DMS 273 (cell line): ENCODE data around the gene SOX4.
"Not testable (repeated sequence)": the region's sequence is repeated elsewhere in the genome, so short reads cannot be mapped to it uniquely, and the experiment has no call there.

Experiments used
- DNase-seq: peaks from one replicate; lab custom pipeline; 2025; ENCODE audit not compliant: unreplicated experiment; lab: John Stamatoyannopoulos, UW

SOX4 gene

GRCh38 chr6:21593412-21593926, at the start of gene SOX4:
TSS of gene SOX4 (plus strand) at chr6:21593751. CDS start at chr6:21594535, 784 bp downstream.
- peak; percentile 99 for DNase-seq

- not testable (repeated sequence) for DNase-seq
Observed at GRCh38 chr6:21552286-21552685, 41.3 kb upstream of the SOX4 start.

DNA sequence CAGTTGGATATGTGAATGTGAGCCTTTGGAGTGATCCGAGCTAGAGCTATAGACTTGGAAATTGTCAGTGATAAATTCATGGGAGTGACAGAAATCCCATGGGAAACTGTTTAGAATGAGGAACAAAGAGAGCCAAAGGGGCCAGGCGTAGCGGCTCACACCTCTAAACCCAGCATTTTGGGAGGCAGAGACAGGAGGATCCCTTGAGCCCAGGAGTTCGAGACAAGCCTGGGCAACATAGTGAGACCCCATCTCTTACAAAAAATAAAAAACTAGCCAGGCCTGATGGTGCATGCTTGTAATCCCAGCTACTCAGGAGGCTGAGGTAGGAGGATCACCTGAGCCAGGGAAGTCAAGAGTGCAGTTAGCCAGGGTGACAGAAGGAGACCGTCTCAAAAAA, 39.3 kb upstream of the SOX4 start:
- DNase-seq, result no peak

DNA sequence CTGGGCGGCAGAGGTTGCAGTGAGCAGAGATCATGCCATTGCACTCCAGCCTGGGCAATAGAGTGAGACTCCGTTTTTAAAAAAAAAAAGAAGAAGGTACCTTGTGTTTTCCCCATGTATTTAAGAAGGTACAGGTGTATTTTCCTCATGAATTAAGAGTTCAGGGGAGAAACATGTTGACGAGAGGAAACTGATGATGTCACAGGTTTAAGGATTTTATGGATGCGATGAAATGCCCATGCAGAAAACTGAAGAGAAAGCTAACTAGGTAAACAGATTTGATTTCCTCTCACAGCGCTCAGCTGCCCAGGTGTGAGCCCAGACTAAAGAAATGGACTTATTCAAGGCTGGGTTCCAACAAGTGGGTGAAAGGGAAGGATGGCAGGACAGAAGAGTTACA, 38.4 kb upstream of the SOX4 start:
- DNase-seq, result no peak

- DNase-seq, result no peak
Observed at GRCh38 chr6:21556511-21556910, 37.0 kb upstream of the SOX4 start.

DNA sequence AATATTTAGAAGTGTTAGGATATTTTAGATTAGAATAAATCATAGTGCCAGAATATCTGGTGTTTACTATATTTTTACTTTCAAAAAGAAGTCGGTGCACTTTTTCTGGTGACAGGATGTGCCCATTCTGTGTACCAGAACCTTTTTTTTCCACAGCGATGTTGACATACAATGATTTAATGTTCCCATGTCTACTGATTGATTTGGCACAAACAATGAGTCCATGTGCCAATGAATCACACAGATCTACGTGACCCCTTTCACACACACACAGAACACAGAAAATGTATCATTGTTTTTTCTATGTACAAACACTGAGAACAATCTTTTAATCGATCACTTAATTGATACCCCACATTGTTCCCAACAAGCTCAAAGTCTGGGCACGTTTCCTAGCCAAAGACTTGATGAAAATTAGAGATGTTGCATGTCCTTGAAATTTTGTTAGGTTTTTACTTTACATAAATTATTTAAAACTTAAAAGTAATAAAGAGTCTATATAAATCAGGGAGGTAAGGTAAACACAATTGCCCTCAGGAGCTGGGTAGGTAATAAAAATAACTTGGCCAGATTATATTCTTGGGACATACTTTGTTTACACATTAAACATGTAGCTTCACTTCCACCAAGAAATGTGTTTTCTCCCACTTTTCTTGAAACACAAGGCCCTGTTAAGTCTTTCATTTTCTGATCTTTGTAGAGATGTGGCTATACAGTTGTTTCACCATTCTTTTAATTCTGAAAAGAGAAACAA, 36.4 kb upstream of the SOX4 start:
- no peak for DNase-seq

DNA sequence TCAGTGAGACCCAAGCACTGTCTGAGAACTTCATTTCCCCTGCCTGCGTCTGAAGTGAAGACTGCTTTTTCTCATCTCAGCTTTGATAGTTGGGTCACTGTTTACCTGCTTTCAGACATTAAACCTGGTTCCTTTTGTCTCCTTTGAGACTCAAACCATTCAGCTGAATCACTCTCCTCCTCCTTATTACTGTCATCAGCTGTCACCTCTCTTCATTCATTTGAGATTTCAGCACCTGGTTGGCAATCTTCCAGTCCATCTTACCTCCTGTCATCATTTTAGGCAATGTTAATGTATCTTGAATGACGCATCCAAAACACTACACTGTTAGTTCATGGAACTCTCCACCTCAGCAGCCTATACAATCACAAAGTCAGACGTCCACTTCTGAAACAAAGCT, 34.3 kb upstream of the SOX4 start:
- no peak for DNase-seq

- DNase-seq, result no peak
Observed at GRCh38 chr6:21560249-21560648, 33.3 kb upstream of the SOX4 start.

DNA sequence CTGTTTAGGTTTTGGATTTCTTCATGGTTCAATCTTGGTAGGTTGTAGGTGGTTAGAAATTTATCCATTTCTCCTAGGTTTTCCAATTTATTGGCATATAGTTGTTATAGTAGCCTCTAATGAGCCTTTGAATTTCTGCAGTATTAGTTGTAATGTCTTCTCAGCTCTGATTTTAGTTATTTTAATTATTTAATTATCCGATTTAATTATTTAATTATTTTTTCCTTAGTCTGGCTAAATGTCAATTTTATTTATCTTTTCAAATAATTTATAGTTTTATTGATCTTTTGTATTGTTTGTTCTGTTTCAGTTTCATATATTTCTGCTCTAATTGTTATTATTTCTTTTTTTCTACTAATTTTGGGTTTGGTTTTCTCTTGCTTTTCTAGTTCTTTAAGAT, 28.1 kb upstream of the SOX4 start:
- DNase-seq, result no peak

- DNase-seq, result no peak
Observed at GRCh38 chr6:21578523-21578922, 15.0 kb upstream of the SOX4 start.

- no peak for DNase-seq
Observed at GRCh38 chr6:21582651-21583050, 10.9 kb upstream of the SOX4 start.

DNA sequence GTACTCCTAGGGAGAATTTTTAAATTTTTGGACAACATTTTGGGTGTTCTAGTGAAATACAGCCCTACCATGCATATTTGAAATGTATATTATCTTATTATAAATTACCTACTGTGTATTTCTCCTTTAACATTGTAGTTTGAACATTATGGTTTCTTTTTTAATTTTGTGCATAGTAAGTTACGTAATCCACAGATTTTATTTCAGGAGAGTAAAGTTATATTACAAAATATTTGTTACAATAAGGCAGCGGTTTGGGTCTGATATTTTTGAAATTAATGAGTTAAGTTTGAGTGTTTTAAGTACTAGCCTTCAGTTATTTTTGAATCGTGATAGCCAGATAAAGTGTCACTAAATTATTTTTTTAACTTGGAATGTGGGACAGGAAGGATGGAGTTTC, 7.3 kb upstream of the SOX4 start:
- no peak for DNase-seq

DNA sequence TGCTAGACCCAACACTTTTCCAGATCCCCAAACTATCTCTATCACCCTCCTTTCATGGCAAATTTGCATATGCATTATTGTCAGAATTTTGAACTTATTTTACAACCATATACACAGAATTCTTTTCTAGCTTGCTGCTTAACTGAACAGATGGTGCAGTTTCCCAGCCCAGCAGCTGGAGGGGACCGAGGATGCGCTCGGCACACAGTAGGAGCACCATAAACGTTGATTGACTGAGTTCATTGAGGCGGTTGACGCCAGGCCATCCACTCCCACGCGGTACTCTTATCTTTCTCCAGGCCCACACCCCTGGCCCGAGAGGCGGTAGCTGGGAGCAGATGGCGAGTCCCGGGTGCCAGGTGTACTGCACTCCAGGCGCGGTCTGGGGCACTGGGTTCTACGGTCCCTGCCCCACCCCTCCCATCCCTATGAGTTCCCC, 6.8 kb upstream of the SOX4 start:
- peak; percentile 97 for DNase-seq

- peak; percentile 94 for DNase-seq
Observed at GRCh38 chr6:21587179-21587960, 6.2 kb upstream of the SOX4 start.

DNA sequence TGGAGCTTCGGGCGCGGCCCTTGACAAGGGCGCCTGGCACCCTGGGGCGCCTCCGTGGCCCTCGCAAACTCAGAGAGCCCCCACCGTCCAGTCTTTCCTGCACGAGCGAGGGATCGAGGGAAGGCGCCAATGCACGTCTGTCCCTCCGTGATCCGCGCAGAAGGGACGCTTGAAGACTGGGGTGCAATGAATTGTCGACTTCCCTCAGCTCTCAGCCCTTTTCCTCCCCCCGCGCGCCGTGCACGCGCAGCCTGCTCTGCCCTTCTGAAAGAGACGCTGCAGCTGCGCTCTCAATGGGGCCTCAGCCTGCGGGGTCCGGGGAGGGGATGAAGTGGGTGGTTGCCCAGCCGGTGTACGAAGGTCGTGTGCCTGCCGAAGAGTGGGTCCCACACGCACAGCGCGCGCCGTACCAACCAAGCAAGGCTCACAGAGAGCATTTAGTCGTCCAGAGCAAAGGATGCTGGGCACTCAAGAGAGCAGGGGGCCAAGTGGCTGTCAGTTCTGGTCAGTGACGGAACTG, 5.5 kb upstream of the SOX4 start:
- peak; percentile 92 for DNase-seq

DNA sequence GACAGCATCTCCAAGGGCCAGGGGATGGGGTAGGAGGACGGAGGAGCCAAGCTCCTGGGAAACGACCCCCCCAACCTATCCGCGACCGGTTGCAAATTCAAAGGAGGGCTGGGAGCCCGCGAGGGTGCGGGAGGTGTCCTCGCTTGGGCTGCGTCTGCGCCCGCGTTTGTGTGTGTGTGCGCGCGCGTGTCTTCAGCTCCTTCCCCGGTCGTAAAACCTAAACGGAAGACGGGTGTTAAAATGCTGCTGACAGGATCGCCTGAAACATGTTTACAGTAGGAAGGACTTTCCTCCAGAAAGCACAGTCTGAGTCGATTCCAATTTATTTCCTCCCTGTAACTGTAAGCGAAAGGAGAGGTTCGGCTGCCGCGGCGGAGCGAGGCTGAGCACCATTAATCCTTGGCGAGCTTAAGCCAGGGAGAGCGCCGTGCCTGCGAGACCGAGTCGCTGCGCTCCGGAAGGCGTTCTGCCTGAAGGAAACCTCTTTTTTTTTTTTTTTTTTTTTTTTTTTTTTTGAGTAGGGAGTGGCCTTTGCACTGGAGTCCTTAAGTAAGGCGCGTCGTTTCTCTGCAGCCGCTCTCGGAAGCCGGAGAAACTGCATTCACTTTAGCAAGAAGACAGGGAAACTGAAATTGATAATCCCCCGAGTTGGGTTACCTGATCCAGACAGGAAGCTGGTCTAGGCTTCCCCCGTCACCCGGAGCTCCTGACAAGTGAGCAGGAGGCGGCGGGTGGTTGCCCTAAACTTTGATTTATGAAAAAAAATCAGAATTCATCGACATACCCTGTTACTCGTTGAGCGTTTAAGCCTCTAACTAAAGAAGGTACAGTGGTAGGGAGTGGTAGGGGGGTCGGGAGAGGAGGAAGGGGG, 4.8 kb upstream of the SOX4 start:
- peak; percentile 90 for DNase-seq

DNA sequence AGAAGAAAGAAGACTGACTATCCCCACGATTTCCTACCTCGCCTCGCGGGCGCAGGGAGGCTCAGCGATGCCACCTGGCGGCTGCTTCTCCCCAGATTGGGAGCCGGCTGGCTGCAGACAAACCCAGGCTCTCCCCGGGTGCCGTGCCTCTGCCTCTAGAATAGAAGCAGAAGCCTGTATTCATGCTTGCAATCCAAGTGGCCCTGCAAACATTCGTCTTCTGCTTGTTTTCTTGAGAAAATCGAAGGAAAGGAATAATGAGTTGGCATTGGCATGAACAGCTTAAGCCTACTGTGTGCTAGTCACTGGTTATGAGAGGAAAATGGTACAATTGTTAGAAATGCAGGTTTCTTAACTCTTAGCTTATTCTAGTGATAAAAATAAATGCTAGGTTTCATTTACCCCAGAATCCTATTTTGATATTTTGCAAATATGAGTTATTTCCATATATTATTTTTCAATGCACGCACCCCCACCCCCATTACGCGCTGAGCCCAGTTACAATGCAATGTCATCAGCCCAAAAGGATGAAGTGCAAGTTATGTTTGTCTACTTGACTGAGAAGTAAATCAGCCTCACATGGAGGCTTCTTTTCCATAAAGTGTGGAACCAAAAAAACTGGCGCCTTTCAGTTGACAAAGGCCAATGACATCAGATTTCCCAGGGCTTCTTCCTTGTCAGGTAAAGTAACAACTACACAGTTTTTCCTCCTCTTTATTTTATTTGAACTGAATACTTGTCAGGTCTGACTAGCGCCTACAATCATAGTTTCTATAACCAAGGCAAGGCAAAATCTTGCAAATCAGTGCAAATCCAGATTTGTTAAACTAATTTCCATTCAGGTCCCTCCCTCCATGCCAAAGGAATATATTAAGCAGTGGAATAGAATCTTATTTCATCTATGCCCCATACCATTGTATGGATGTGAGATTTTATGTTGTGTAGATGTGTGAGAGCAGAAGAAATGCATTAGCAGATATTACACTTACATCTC, 3.9 kb upstream of the SOX4 start:
- DNase-seq, result peak; percentile 94

GRCh38 chr6:21590346-21590745, 3.2 kb upstream of the SOX4 start:
- DNase-seq, result no peak

DNA sequence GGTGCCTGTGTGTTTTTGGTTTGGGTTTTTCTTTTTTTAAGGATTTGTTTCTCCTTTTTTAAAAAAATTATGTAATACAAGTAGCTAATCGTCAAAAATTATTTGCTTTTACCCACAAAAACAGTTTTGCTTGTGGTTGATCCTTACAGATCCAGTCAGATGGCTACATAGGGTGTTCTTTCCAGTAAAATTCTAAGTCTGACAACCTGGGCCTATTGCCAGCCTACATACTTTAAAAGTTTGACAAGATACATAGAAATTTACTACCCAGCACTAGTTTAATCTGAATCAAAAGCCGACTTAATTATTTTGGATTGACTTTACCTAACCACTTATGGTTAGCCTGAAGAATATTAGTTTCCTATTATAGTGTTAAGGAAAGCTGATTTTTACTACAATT, 2.1 kb upstream of the SOX4 start:
- no peak for DNase-seq

GRCh38 chr6:21592953-21593352, 598 bp upstream of the SOX4 start:
- peak; percentile 50 for DNase-seq
